ENCODE measurements around the gene CHRNB2.

CHRNB2 gene

DNA sequence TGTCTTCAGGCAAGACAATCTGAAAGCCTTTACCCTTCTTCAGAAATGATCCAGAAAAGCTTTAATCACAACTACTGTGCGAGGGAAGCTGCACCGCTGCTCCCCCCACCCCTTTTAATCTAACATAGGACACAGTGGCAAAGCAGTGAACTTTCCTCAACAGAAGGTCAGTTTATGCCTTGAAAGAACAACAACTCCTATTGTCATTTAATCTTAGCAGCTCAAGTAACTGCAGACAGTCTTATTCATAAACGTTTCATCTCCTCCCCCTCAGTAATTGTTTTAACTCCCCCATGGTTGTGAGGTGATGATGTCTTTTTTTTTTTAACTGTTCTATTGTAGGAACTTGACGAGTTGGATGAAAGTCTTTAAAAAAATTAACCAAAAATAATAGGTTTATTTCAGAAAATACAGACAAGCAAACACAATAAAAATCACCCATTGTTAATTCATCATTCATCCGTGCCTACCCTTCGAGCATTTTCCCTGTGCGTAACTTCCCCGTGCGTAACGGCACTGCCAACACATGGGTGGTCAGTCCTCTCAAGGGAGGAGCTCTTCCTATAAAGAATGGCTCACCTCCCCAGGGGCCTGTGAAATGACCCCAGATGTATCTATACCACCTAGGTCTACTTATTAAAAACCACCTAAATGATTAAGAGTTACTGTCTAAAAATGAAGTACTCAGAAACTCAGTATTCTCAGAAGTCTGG is 43.7 kb downstream of the CHRNB2 start:
- no peak for DNase-seq (ENCODE audit: low read depth)

GRCh38 chr1:154614247-154614646 is 46.7 kb downstream of the CHRNB2 start:
- DNase-seq (ENCODE audit: low read depth), result no peak

DNA sequence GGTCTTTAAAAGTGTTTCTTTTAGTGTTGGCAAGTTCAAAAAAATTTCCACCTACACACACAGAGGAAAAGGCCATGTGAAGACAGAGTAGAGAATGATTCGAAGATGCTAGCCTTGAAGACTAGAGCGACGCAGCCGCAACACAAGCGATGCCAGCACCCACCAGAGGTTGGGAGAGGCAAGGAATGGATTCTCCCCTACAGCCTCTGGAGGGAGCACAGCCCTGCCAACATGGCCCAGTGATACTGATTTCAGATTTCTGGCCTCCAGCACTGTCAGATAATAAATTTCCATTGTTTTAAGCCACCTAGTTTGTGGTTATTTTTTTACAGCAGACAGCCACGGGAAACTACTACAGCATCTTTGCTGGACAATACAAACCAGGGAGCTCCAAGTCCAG is 47.3 kb downstream of the CHRNB2 start:
- no peak for DNase-seq (ENCODE audit: low read depth)

GRCh38 chr1:154615411-154615810 is 47.8 kb downstream of the CHRNB2 start:
- no peak for DNase-seq (ENCODE audit: low read depth)

- DNase-seq (ENCODE audit: low read depth), result no peak
These were observed 49.2 kb downstream of the CHRNB2 start for GRCh38 chr1:154616659-154617345.

DNA sequence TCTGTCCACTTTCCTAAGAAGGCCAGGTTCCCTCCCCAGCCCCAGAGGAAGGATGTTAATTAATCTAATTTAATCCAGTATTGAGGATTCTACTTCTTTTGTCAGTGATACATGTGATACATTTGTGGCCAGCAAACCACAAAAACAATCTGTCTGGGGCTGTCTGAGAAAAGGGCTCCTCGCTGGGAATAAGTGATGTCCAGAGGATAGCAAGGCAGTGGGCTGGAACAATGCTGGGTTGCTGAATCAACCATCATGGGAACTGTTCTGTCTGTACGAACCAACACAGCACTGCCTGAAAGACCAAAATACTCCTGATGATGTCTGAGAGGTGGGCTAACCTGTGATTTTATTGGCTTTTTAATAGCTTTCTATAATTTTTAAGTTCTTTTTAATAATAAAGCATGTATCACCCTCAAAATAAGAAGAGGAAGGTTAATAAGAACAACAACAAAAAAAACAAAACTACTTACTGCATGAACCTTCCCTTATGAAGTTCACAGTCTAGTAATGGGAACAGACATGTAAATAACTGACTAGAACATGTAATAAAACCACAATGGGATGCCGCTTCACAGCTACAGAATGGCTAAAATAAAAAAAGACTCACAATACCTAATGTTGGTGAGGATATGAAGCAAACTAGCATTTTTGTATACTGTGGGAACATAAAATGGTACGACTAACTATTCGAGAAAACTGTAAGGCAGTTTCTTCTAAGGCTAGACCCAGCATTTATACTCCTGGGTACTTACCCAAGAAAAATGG is 51.8 kb downstream of the CHRNB2 start:
- no peak for DNase-seq (ENCODE audit: low read depth)

DNA sequence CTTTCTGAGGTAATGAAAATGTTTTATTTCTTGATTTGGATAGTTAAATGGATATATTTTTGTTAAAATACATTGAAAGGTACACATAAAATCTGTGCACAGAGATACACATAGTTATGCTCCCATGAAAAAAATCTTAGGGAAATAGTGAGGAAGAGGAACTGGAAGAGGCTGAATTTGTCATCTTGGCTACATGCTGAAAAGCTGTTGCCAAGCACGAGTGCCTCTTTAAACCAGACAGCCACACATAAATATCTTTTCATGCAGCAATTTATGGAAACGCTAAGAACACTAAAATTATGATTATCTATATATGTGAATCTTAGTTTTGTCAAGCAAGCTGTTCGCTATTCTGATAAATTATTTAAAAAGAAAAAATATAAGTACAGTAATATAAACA is 53.2 kb downstream of the CHRNB2 start:
- DNase-seq (ENCODE audit: low read depth), result no peak

- no peak for DNase-seq (ENCODE audit: low read depth)
These were observed 54.3 kb downstream of the CHRNB2 start for GRCh38 chr1:154621875-154622274.

DNA sequence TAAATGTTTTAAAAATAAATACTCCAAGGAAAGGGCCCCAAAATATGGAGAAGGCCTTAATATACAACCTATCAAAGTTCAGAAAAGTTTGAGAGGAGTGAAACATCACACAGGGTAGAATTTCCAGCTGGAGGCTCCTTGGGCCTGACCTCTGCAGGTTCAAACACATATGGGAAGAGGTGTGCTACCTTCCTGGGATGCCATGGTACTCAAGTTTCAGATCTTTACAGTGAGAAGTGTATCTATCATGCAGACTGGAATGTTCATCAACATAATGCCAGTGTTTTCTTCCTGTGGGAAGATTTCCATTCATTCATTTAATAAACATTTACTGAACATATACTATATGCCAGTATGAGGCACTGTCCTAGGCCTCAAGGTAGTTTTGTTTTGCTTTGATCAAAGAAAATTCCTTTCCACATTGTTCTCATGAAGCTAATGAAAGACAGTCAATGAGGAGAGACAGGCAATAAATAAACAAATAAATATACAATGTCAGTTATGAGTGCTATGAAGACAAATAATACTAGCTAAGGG is 55.0 kb downstream of the CHRNB2 start:
- no peak for DNase-seq (ENCODE audit: low read depth)

DNA sequence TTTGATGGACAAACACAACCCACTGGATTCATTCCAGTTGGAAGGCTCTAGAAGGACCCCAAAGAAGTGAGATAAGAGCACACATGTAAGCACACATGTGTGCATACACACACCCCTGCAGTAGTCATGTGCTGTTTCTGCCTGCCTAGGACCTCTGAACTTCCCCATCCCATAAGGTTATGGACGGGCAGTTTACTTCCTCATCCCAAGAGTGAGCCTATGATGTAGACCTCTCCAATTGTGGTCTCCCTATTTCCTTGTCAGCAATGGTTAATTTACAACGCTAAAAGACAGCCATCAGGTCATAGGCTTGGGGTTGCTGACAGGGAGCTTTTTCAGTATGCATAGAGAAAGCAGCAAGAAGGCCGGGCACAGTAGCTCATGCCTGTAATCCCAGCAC is 55.8 kb downstream of the CHRNB2 start:
- no peak for DNase-seq (ENCODE audit: low read depth)

DNA sequence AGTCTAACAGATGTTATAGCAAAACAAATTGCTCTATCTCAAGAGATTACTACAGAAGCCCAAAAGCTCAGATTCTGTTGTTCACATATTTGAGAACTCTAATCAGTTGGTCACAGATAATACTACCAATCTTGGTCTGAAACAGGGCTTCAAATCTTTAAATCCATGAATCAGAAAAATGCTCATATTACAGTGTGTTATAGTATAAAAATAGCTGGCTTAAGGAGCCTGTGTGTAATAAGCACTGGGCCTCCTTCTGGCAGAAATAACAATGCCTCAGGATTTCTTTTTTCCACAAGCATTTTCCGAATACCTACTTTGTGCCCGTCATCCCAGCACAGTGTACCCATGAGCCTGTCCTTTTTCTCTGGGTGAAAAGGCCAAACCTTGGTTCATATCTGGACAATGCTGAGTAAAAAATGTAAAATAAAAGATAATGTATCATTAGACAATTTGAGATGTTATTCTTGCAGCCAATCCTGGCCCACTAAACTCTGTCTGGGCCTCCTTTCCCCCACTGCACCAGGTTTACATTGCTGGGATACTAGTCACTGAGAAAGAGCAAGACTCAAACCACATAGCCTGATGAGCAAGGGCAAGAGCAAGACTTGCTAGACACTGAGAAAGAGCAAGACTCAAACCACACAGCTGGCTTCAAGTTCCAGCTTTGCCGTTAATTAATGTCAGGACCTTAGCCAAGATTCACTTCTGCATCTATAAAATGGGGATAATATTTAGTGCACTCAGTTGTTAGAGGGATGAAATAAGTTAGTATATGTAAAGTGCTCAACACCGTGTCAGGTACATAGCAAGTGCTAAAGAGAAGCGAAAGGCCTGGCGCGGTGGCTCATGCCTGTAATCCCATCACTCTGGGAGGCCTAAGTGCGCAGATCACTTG is 57.4 kb downstream of the CHRNB2 start:
- no peak for DNase-seq (ENCODE audit: low read depth)

DNA sequence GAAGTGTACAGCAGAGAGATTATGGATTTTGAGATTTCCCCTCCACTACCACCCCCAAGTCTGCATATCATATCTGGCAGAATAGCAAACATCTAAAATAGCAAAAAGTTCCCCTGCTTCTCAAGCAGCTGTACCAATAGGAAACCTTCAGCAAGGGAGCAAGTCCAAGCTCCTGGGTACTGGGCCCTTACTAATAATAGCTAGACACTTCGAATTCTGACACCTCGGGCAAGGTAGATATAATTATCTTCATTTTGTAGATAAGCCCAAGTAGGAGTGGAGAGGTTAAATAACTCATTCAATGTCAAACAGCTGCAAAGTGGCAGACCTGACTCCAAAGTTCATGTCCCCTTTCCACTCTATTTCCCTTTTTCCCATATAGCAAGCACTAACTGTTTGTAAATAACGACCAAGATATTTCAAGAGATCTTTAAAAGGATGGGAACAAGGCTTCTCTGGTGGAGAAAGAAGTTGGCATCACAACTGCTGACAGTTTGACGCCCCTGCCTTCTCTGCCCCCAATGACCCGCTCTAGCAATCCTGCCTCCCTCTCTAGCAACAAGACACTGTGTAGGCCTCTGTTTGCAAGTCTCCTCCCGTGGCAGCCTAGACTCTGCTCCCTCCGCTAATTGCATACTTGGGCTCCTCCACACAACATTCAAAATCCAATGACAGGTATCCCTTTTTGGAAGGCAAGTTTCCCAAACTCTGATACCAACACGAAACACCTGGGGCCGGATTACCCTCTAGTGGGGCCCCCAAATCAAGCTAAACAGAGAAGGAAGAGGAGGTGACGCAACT is 59.1 kb downstream of the CHRNB2 start:
- no peak for DNase-seq (ENCODE audit: low read depth)

GRCh38 chr1:154627257-154628120 is 59.9 kb downstream of the CHRNB2 start:
- DNase-seq (ENCODE audit: low read depth), result peak; percentile 86

DNA sequence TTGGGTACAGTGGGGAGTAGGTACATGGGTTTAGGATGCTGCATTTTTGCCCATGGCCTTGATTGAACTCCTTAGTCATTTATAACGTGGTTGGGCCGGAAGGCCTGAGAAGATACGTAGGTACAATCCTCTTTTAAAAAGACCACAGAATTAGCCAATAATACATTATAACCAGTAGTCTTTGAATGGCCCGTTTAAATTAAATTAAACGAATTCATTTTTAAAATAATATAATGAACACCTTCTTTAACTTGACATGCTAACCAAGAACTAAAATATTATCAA is 60.5 kb downstream of the CHRNB2 start:
- no peak for DNase-seq (ENCODE audit: low read depth)

- no peak for DNase-seq (ENCODE audit: low read depth)
These were observed 61.6 kb downstream of the CHRNB2 start for GRCh38 chr1:154629061-154629674.

All from activated T-cell treated with anti-CD3 and anti-CD28 coated beads for 24 hours (primary cell).